H1 (cell line): Measurements from ENCODE around the gene CNTN5. TPM values are rescaled to one million over a fixed set of nuclear protein-coding genes. Genes with fewer than 3 reads are reported as not detected.

ENCODE experiments used
- CTCF ChIA-PET: fragments of 300-600 bp; sonication (Branson Sonifier 250); formaldehyde crosslinking; loops from one replicate; lab custom pipeline; 2021; ENCODE audit not compliant: partially characterized antibody; lab: Charles Lee
- POLR2A ChIA-PET: fragments of 300-600 bp; sonication (Branson Sonifier 250); formaldehyde crosslinking; loops from one replicate; lab custom pipeline; 2021; ENCODE audit warnings: inconsistent platforms; ENCODE audit not compliant: partially characterized antibody; lab: Charles Lee
- DNase-seq, 2 experiments: peaks; one replicate each; pipeline versions ENCODE4 v3.0.0 to v3.0.0-alpha.2; 2010 to 2022; ENCODE audit warnings: low spot score in 2 of 2, low read depth in 1 of 2, mixed read lengths in 1 of 2
- FAIRE-seq: peaks from 2 replicates; lab custom pipeline; 2011; peaks lifted over from hg19 to GRCh38; lab: Jason Lieb, UNC
- H2AFZ ChIP-seq: 2 replicates; pipeline ENCODE4 v1.8.1; 2012; ENCODE audit warnings: low read length, inconsistent platforms
- H2AK5ac ChIP-seq: 2 replicates; pipeline ENCODE4 v1.6.1; 2013; ENCODE audit warnings: low read depth, low read length
- H2BK120ac ChIP-seq: replicated peaks from 2 replicates; pipeline ENCODE3; 2013; ENCODE audit warnings: low read depth, low read length, inconsistent platforms
- H2BK12ac ChIP-seq: 2 replicates; pipeline ENCODE4 v1.6.1; 2013; ENCODE audit warnings: low read depth, low read length
- H2BK15ac ChIP-seq: 2 replicates; pipeline ENCODE4 v1.6.1; 2013; ENCODE audit warnings: low read length
- H2BK20ac ChIP-seq: 2 replicates; pipeline ENCODE4 v1.6.1; 2013; ENCODE audit warnings: low read length
- H2BK5ac ChIP-seq: 2 replicates; pipeline ENCODE4 v1.6.1; 2013; ENCODE audit warnings: low read depth, low read length
- H3K14ac ChIP-seq: 2 replicates; pipeline ENCODE4 v1.6.1; 2013; ENCODE audit warnings: inconsistent platforms; ENCODE audit not compliant: insufficient read length
- H3K18ac ChIP-seq: 2 replicates; pipeline ENCODE4 v1.6.1; 2013; ENCODE audit warnings: low read length; ENCODE audit errors: extremely low read depth
- H3K23ac ChIP-seq: 2 replicates; pipeline ENCODE4 v1.6.1; 2013; ENCODE audit warnings: inconsistent platforms; ENCODE audit not compliant: insufficient read length
- H3K23me2 ChIP-seq: 2 replicates; pipeline ENCODE4 v1.6.1; 2013; ENCODE audit warnings: low read depth, low read length
- H3K27ac ChIP-seq: 2 replicates; pipeline ENCODE4 v1.6.1; 2011; ENCODE audit warnings: low read depth, low read length, inconsistent platforms
- H3K27me3 ChIP-seq, 4 experiments: replicated peaks in 1 of 4; 1 replicate in 1 of 4; 2 replicates in 3 of 4; pipeline versions ENCODE4 v1.6.1 to v1.8.1; 2011 to 2013; ENCODE audit warnings: low read length in 3 of 4, mild to moderate bottlenecking in 3 of 4, inconsistent platforms in 2 of 4, mixed read lengths in 2 of 4, moderate library complexity in 1 of 4; ENCODE audit not compliant: control insufficient read depth in 3 of 4, insufficient read depth in 3 of 4; ENCODE audit errors: extremely low read depth in 1 of 4
- H3K36me3 ChIP-seq, 4 experiments: 2 replicates each; pipeline versions ENCODE4 v1.6.1 to v1.8.1; 2011 to 2013; ENCODE audit warnings: mild to moderate bottlenecking in 4 of 4, low read length in 3 of 4, moderate library complexity in 2 of 4, control low read depth in 1 of 4, inconsistent platforms in 1 of 4; ENCODE audit not compliant: insufficient read depth in 4 of 4, control insufficient read depth in 2 of 4
- H3K4ac ChIP-seq: replicated peaks from 2 replicates; pipeline ENCODE3; 2013; ENCODE audit warnings: low read length, low read depth, mixed read lengths, inconsistent platforms; ENCODE audit not compliant: insufficient read length
- H3K4me1 ChIP-seq, 4 experiments: replicated peaks in 1 of 4; 1 replicate in 1 of 4; 2 replicates in 3 of 4; pipeline versions ENCODE4 v1.6.1 to v1.8.1; 2011 to 2013; ENCODE audit warnings: low read length in 3 of 4, inconsistent platforms in 2 of 4, mixed read lengths in 1 of 4; ENCODE audit not compliant: insufficient read depth in 4 of 4, control insufficient read depth in 3 of 4
- H3K4me2 ChIP-seq, 2 experiments: 2 replicates each; pipeline versions ENCODE4 v1.6.1 to v1.8.1; 2011 to 2013; ENCODE audit warnings: low read depth in 2 of 2, low read length in 2 of 2, control low read depth in 1 of 2, inconsistent platforms in 1 of 2, mild to moderate bottlenecking in 1 of 2; ENCODE audit not compliant: insufficient read depth in 1 of 2
- H3K4me3 ChIP-seq, 4 experiments: fragments of 200-600, 300-600 bp in 1 of 4; sonication (generic), shearing (Covaris generic), sonication (Bioruptor Twin) in 1 of 4; 2 replicates each; pipeline versions ENCODE4 v1.5.1 to v1.8.1; 2011 to 2016; ENCODE audit warnings: low read length in 4 of 4, low read depth in 3 of 4, control low read depth in 2 of 4, inconsistent platforms in 2 of 4, mild to moderate bottlenecking in 2 of 4, mixed read lengths in 1 of 4, moderate library complexity in 1 of 4; ENCODE audit not compliant: insufficient read depth in 2 of 4; ENCODE audit errors: extremely low read depth in 1 of 4
- H3K56ac ChIP-seq: replicated peaks from 2 replicates; pipeline ENCODE3; 2013; ENCODE audit warnings: low read depth, mild to moderate bottlenecking, mixed read lengths, low read length, inconsistent platforms; ENCODE audit not compliant: insufficient read length
- H3K79me1 ChIP-seq: 2 replicates; pipeline ENCODE4 v1.6.1; 2013; ENCODE audit warnings: low read depth, low read length, control low read depth
- H3K79me2 ChIP-seq, 2 experiments: 2 replicates each; pipeline versions ENCODE4 v1.6.1 to v1.8.1; 2012 to 2013; ENCODE audit warnings: low read length in 2 of 2, mild to moderate bottlenecking in 2 of 2, inconsistent platforms in 1 of 2; ENCODE audit not compliant: insufficient read depth in 2 of 2, control insufficient read depth in 1 of 2
- H3K9ac ChIP-seq, 4 experiments: replicated peaks in 1 of 4; 1 replicate in 1 of 4; 2 replicates in 3 of 4; pipeline versions ENCODE4 v1.6.1 to v1.8.1; 2011 to 2013; ENCODE audit warnings: low read depth in 3 of 4, low read length in 3 of 4, control low read depth in 2 of 4, mild to moderate bottlenecking in 2 of 4, moderate library complexity in 2 of 4, inconsistent platforms in 1 of 4; ENCODE audit errors: extremely low read depth in 1 of 4
- H3K9me3 ChIP-seq, 2 experiments: 2 replicates each; pipeline versions ENCODE4 v1.6.1 to v1.8.1; 2012 to 2013; ENCODE audit warnings: mild to moderate bottlenecking in 2 of 2, moderate library complexity in 2 of 2, control low read depth in 1 of 2, inconsistent platforms in 1 of 2, low read depth in 1 of 2, low read length in 1 of 2, mixed read lengths in 1 of 2; ENCODE audit not compliant: insufficient read depth in 2 of 2
- H4K20me1 ChIP-seq, 2 experiments: replicated peaks in 1 of 2; 2 replicates each; pipeline versions ENCODE3 to v1.8.1; 2011 to 2013; ENCODE audit warnings: inconsistent platforms in 2 of 2, low read length in 2 of 2, mild to moderate bottlenecking in 1 of 2; ENCODE audit not compliant: insufficient read depth in 2 of 2, control insufficient read depth in 1 of 2
- H4K5ac ChIP-seq: 2 replicates; pipeline ENCODE4 v1.6.1; 2013; ENCODE audit warnings: low read length, low read depth, mixed read lengths, inconsistent platforms; ENCODE audit not compliant: insufficient read length
- H4K8ac ChIP-seq: 2 replicates; pipeline ENCODE4 v1.8.0; 2013; ENCODE audit warnings: mild to moderate bottlenecking, moderate library complexity, low read length, inconsistent platforms; ENCODE audit not compliant: insufficient read depth; ENCODE audit errors: extremely low read depth
- H4K91ac ChIP-seq: replicated peaks from 2 replicates; pipeline ENCODE3; 2013; ENCODE audit warnings: low read length, mixed read lengths, inconsistent platforms; ENCODE audit not compliant: insufficient read length
- GTF2F1 ChIP-seq: IDR thresholded peaks from 2 replicates; pipeline ENCODE4 v1.6.1; 2012; ENCODE audit warnings: low read depth, low read length, improper control_type of control experiment, borderline replicate concordance
- SP4 ChIP-seq: IDR thresholded peaks from 2 replicates; pipeline ENCODE4 v1.6.1; 2012; ENCODE audit warnings: low read length, inconsistent platforms
- SRF ChIP-seq: IDR thresholded peaks from 2 replicates; pipeline ENCODE4 v1.6.1; 2011; ENCODE audit warnings: mild to moderate bottlenecking, low read depth, low read length, moderate library complexity
- YY1 ChIP-seq: IDR thresholded peaks from 2 replicates; pipeline ENCODE4 v1.6.1; 2011; ENCODE audit warnings: low read depth, mild to moderate bottlenecking, low read length
- WGBS, 2 experiments: shearing (Covaris generic) in 1 of 2; methylation state at CpG; one replicate each; pipeline versions ENCODE4 v1.1.6 to v1.1.7; 2013 to 2015; ENCODE audit warnings: low lambda C conversion rate in 2 of 2, mixed read lengths in 2 of 2, inconsistent platforms in 1 of 2, low coverage in 1 of 2, missing lambda C conversion rate in 1 of 2; ENCODE audit not compliant: insufficient replicate concordance in 2 of 2, insufficient coverage in 1 of 2, insufficient read length in 1 of 2; ENCODE audit errors: extremely low coverage in 1 of 2, missing lambda C conversion rate in 1 of 2; 5-methylcytosine and 5-hydroxymethylcytosine counted together
- polyA plus RNA-seq, 7 experiments: library from polyadenylated mRNA; depleted of rRNA in 3 of 7; stranded (reverse) in 5 of 7; unstranded in 2 of 7; fragments of >200 nt in 5 of 7; fragments of 200-250 nt in 2 of 7; gene quantifications; 1 replicate in 5 of 7; 2 replicates in 1 of 7; 4 replicates in 1 of 7; pipeline versions ENCODE4 v1.2.1 to v1.2.3, GENCODE V29; 2011 to 2013; ENCODE audit warnings: missing spikeins in 2 of 7, mixed read lengths in 2 of 7
- total RNA-seq: library from RNA; stranded (reverse); fragmentation: NEBNext Ultra II Directional; extraction: Animal tissue kit (Norgen Biotek cat#: 25700); gene quantifications from 2 replicates; pipeline ENCODE4 v1.2.1, GENCODE V29; 2021
- TF ChIP-seq, protein P1 (sequence below): IDR thresholded peaks from 2 replicates; pipeline ENCODE4 v1.6.1; 2012; ENCODE audit warnings: low read length, inconsistent platforms
- TF ChIP-seq, protein P2 (sequence below): IDR thresholded peaks from 2 replicates; pipeline ENCODE4 v1.6.1; 2012; ENCODE audit warnings: inconsistent platforms

Gene CNTN5
- total and polyA plus RNA-seq, 2 of the 8 experiments (the other 6 are each of a cell fraction or from before 2014, with no cell fraction given), result not detected

DNA sequence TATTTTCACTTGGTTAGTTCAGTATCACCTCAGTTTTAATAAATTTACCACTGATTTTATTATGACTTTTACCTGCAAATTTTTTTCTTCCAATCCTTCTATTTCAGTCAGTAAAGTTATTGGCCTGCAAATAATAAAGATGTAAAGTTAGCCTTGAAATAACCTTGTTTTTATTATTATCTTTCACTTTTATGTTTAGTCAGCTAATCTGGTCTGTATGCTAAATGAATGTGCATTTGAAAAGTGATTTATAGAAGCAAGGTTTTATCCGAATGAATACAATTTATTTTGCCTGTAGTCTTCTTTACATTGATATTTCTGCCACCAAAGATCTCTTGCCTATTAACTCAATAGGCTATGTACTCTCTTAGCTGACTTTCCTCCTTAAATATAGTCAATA, 425.7 kb downstream of the CNTN5 start:
- H3K4me3 ChIP-seq, result no peak overlapping the region
- H3K9ac ChIP-seq, result no peak overlapping the region
- no peak overlapping the region for H2BK120ac ChIP-seq
- H3K23ac ChIP-seq, result no peak overlapping the region
- no peak overlapping the region for H3K4me2 ChIP-seq
- no peaks in the 10 kb centered on the region for H3K27me3 ChIP-seq
- no peaks in the 10 kb centered on the region for H3K79me2 ChIP-seq
- H3K23me2 ChIP-seq, result no peaks in the 10 kb centered on the region
- no peak overlapping the region for H2BK20ac ChIP-seq
- FAIRE-seq (no peak), DNase-seq (no peak)
- H4K8ac ChIP-seq, result no peak overlapping the region
- H3K36me3 ChIP-seq, result no peaks in the 10 kb centered on the region
- H4K5ac ChIP-seq, result no peak overlapping the region
- no peak overlapping the region for H2BK15ac ChIP-seq
- H3K79me1 ChIP-seq, result no peaks in the 10 kb centered on the region
- no peak overlapping the region for H3K4ac ChIP-seq
- H2AFZ ChIP-seq, result no peak overlapping the region
- H3K4me1 ChIP-seq, result no peaks in the 10 kb centered on the region
- H4K91ac ChIP-seq, result no peak overlapping the region
- H2AK5ac ChIP-seq, result no peak overlapping the region
- H3K18ac ChIP-seq, result no peak overlapping the region
- no peak for TF ChIP-seq SRF
- no peak for TF ChIP-seq GTF2F1
- TF ChIP-seq, protein P1, sequence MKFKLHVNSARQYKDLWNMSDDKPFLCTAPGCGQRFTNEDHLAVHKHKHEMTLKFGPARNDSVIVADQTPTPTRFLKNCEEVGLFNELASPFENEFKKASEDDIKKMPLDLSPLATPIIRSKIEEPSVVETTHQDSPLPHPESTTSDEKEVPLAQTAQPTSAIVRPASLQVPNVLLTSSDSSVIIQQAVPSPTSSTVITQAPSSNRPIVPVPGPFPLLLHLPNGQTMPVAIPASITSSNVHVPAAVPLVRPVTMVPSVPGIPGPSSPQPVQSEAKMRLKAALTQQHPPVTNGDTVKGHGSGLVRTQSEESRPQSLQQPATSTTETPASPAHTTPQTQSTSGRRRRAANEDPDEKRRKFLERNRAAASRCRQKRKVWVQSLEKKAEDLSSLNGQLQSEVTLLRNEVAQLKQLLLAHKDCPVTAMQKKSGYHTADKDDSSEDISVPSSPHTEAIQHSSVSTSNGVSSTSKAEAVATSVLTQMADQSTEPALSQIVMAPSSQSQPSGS, result no peak
- no peak for TF ChIP-seq YY1
- TF ChIP-seq, protein P2, sequence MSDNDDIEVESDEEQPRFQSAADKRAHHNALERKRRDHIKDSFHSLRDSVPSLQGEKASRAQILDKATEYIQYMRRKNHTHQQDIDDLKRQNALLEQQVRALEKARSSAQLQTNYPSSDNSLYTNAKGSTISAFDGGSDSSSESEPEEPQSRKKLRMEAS, result no peak
- TF ChIP-seq SP4, result no peak
- WGBS, 2 experiments, result 95% methylated on average over 1 of the region's 1 CpG; no CpG with 5 or more reads in 1 of the 2 experiments
- no peaks in the 10 kb centered on the region for H3K9me3 ChIP-seq
- H3K27ac ChIP-seq, result no peak overlapping the region
- H2BK12ac ChIP-seq, result no peak overlapping the region
- H3K56ac ChIP-seq, result no peak overlapping the region
- no peak overlapping the region for H2BK5ac ChIP-seq
- CTCF ChIA-PET, result no interaction called here
- no peaks in the 10 kb centered on the region for H4K20me1 ChIP-seq
- no peak overlapping the region for H3K14ac ChIP-seq
- POLR2A ChIA-PET, result no interaction called here
